CD4-positive, alpha-beta memory T cell (primary cell): ENCODE data around the gene C10orf143. TPM values are rescaled to one million over a fixed set of nuclear protein-coding genes. Genes with fewer than 3 reads are reported as not detected.
"Not testable (repeated sequence)": the region's sequence is repeated elsewhere in the genome, so short reads cannot be mapped to it uniquely, and the experiment has no call there.

Experiments
- CTCF ChIA-PET: fragments of 350-600 bp; sonication (Branson Sonifier 250); formaldehyde crosslinking; loops from one replicate; lab custom pipeline; 2021; ENCODE audit warnings: inconsistent platforms; ENCODE audit not compliant: partially characterized antibody; lab: Charles Lee
- POLR2A ChIA-PET: fragments of 350-600 bp; sonication (Branson Sonifier 250); formaldehyde crosslinking; loops from one replicate; lab custom pipeline; 2021; ENCODE audit not compliant: partially characterized antibody; lab: Charles Lee
- DNase-seq, 5 donors: peaks; one replicate each; pipeline versions ENCODE4 v3.0.0 to v3.0.0-alpha.2; 2020 to 2022; ENCODE audit warnings: mixed read lengths in 1 of 5
- H3K27ac ChIP-seq: one replicate; pipeline ENCODE4 v1.7.0; 2013; ENCODE audit warnings: low read depth, low read length
- H3K27me3 ChIP-seq: 2 replicates; pipeline ENCODE4 v1.7.0; 2013; ENCODE audit warnings: mild to moderate bottlenecking, low read length, moderate library complexity; ENCODE audit not compliant: insufficient read depth
- H3K36me3 ChIP-seq: 2 replicates; pipeline ENCODE4 v1.7.0; 2013; ENCODE audit warnings: mild to moderate bottlenecking, low read length, moderate library complexity; ENCODE audit not compliant: insufficient read depth
- H3K4me1 ChIP-seq: 2 replicates; pipeline ENCODE4 v1.7.0; 2013; ENCODE audit warnings: mild to moderate bottlenecking, low read length, moderate library complexity; ENCODE audit not compliant: insufficient read depth
- H3K4me3 ChIP-seq, 2 donors: one replicate each; pipeline ENCODE4 v1.7.0; 2013; ENCODE audit warnings: low read length in 2 of 2, mild to moderate bottlenecking in 1 of 2
- H3K9me3 ChIP-seq, 2 donors: one replicate each; pipeline ENCODE4 v1.7.0; 2013; ENCODE audit warnings: low read length in 2 of 2, control low read depth in 1 of 2; ENCODE audit not compliant: control insufficient read depth in 1 of 2
- H3K27ac Mint-ChIP-seq, 7 donors: one replicate each; pipeline ENCODE4 v1.8.0; 2020 to 2021; ENCODE audit warnings: mixed read lengths in 7 of 7, mild to moderate bottlenecking in 6 of 7, inconsistent platforms in 3 of 7, moderate library complexity in 3 of 7
- H3K27me3 Mint-ChIP-seq, 2 donors: one replicate each; pipeline ENCODE4 v1.8.0; 2020 to 2021; ENCODE audit warnings: mixed read lengths in 2 of 2
- H3K36me3 Mint-ChIP-seq, 2 donors: one replicate each; pipeline ENCODE4 v1.8.0; 2020 to 2021; ENCODE audit warnings: mixed read lengths in 2 of 2, inconsistent platforms in 1 of 2, mild to moderate bottlenecking in 1 of 2
- H3K4me1 Mint-ChIP-seq, 4 donors: one replicate each; pipeline ENCODE4 v1.8.0; 2020 to 2021; ENCODE audit warnings: mixed read lengths in 4 of 4, mild to moderate bottlenecking in 1 of 4
- H3K4me3 Mint-ChIP-seq, 8 donors: one replicate each; pipeline ENCODE4 v1.8.0; 2020 to 2021; ENCODE audit warnings: mixed read lengths in 8 of 8, mild to moderate bottlenecking in 7 of 8, moderate library complexity in 6 of 8, inconsistent platforms in 3 of 8
- H3K9me3 Mint-ChIP-seq, 8 donors: one replicate each; pipeline ENCODE4 v1.8.0; 2020 to 2021; ENCODE audit warnings: mixed read lengths in 8 of 8, mild to moderate bottlenecking in 5 of 8, inconsistent platforms in 3 of 8, moderate library complexity in 1 of 8
- intact Hi-C: fragments of 100-400 bp; cut with micrococcal nuclease; formaldehyde crosslinking; loops from one replicate; pipeline ENCODE4 v1.15.1; 2023
- polyA plus RNA-seq, 2 donors: library from polyadenylated mRNA; unstranded; fragments of 300-500 nt; fragmentation: Illumina TruSeq; gene quantifications; one replicate each; pipeline ENCODE4 v1.2.3, GENCODE V29; 2021
- total RNA-seq, 2 experiments: library from RNA; stranded (reverse); gene quantifications; one replicate each; pipeline ENCODE4 v1.2.3, GENCODE V29; 2021

C10orf143 gene
- total and polyA plus RNA-seq, 4 experiments from 2014 or later = 9.2 to 33.9 (median 14.0) TPM

GRCh38 chr10:130128922-130129321, 18.3 kb upstream of the C10orf143 start:
- Histone ChIP-seq H3K27ac (no peak overlapping the region), H3K4me3 (no peak overlapping the region), H3K27me3 (peaks cover 12% of the 10 kb centered on the region), H3K4me1 (peaks cover 5% of the 10 kb centered on the region), H3K9me3 (no peaks in the 10 kb centered on the region), H3K36me3 (no peaks in the 10 kb centered on the region)
- H3K4me3 Mint-ChIP-seq = no peak overlapping the region
- peaks cover 4 to 5% (median 5%) of the 10 kb centered on the region in 4 donors for H3K4me1 Mint-ChIP-seq
- peaks cover 11 to 15% of the 10 kb centered on the region in 2 donors for H3K27me3 Mint-ChIP-seq
- DNase-seq = no peak
- intact Hi-C loops = loop anchor here (2.0 kb wide), 1 partner anchor 1916 kb away; no protein-coding TSS in a partner anchor
- H3K36me3 Mint-ChIP-seq = no peaks in the 10 kb centered on the region
- POLR2A ChIA-PET = no interaction called here
- no peak overlapping the region for H3K27ac Mint-ChIP-seq
- CTCF ChIA-PET = interaction anchor here (1.0 to 5.8 kb wide), 9 partner anchors 7 to 1865 kb away, joined by 3 to 56 read pairs (median 8); partner anchors contain the start of genes C10orf143 and GLRX3
- H3K9me3 Mint-ChIP-seq = no peaks in the 10 kb centered on the region

DNA sequence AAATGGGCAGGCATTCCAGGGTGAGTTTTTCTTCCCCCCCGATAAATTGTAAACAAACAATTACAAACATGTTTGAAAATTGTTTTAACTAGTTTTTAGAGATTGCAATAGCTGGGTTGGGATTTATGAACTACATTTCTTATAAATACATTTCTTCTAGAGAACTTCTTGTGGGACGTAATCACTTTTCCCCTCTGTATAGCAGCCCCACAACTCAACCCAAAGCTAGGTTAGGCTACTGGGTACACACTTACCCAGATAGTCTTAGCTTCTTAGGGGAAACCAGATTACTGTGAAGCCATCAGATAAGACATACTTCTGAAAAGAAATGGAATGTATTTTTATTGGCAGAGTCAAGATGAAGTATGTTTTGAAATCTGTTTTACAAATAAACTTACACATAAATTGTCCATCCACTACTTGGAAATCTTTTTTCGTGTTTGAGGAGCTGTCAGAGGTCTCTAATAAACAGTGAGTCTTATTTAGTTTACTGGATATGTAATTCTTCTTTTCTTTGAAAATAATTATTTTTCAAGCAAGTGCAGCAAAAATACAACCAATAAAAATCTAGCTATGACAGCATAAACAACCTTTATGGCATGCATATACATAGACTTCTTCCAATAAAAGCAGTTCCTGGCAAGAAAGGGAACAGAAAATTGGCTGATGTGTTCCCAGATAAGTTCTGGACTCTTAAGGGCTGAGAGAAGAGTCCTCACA, 17.6 kb upstream of the C10orf143 start:
- no peak overlapping the region for H3K4me3 Mint-ChIP-seq
- intact Hi-C loops = loop anchor here (2.0 kb wide), 1 partner anchor 1915 kb away; no protein-coding TSS in a partner anchor
- Histone ChIP-seq H3K4me1 (peaks cover 5% of the 10 kb centered on the region), H3K27ac (no peak overlapping the region), H3K9me3 (no peaks in the 10 kb centered on the region), H3K27me3 (peaks cover 12% of the 10 kb centered on the region), H3K4me3 (no peak overlapping the region), H3K36me3 (no peaks in the 10 kb centered on the region)
- ChIA-PET POLR2A (interaction anchor here (1.0 to 2.0 kb wide), 3 partner anchors 17 to 661 kb away, joined by 3 to 9 read pairs (median 5); partner anchors contain the start of genes C10orf143 and MGMT), CTCF (interaction anchor here (0.9 to 5.8 kb wide), 22 partner anchors 8 to 1916 kb away, joined by 3 to 56 read pairs (median 4); partner anchors contain the start of genes C10orf143 and GLRX3)
- peaks cover 4 to 5% (median 5%) of the 10 kb centered on the region in 4 donors for H3K4me1 Mint-ChIP-seq
- H3K36me3 Mint-ChIP-seq = no peaks in the 10 kb centered on the region
- DNase-seq = no peak
- peaks cover 11 to 15% of the 10 kb centered on the region in 2 donors for H3K27me3 Mint-ChIP-seq
- H3K9me3 Mint-ChIP-seq = no peaks in the 10 kb centered on the region
- no peak overlapping the region for H3K27ac Mint-ChIP-seq

DNA sequence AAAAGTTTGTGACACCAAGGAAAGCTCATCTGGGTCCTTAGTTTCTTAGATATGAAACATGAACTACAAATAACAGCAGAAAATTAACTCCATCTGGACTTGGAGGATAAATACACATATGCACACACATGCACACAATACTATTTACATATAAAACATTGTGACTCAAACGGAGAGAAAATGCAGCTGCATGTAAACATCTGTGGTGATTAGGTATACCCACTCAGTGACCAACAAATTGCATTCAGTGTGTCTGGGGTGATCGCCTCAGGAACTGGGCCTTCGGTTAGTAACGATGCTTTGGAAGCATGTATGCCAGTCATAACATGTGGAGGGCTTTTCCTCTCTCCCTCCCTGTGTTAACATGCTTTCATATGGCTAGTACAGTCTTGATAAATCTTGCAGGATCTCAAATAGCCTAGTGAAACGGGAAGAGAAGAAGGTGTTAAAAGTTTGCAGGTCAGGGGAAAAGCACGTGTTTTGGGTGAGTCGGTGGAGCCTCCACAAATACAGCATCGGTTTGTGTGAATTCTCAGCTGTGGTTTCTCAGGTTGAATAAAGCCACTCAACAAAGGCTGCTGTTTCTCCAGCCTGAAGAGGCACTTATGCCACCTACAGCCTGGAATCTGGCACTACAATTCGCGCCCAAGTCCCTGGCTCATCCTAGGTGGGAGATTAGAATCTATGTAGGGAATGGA, 16.9 kb upstream of the C10orf143 start:
- H3K4me1 ChIP-seq = peaks cover 5% of the 10 kb centered on the region
- DNase-seq = peak; percentile 38 to 55 (median 53)
- H3K4me3 ChIP-seq = no peak overlapping the region
- H3K36me3 ChIP-seq = no peaks in the 10 kb centered on the region
- H3K36me3 Mint-ChIP-seq = no peaks in the 10 kb centered on the region
- peaks cover 12% of the 10 kb centered on the region for H3K27me3 ChIP-seq
- no peak overlapping the region for H3K4me3 Mint-ChIP-seq
- peaks cover 11 to 15% of the 10 kb centered on the region in 2 donors for H3K27me3 Mint-ChIP-seq
- peaks cover 4 to 5% (median 5%) of the 10 kb centered on the region in 4 donors for H3K4me1 Mint-ChIP-seq
- no peaks in the 10 kb centered on the region for H3K9me3 Mint-ChIP-seq
- no peaks in the 10 kb centered on the region for H3K9me3 ChIP-seq
- ChIA-PET CTCF (interaction anchor here (0.9 to 5.8 kb wide), 25 partner anchors 8 to 1916 kb away, joined by 3 to 56 read pairs (median 4); partner anchors contain the start of genes C10orf143 and GLRX3), POLR2A (interaction anchor here (1.0 to 2.0 kb wide), 3 partner anchors 16 to 661 kb away, joined by 3 to 9 read pairs (median 5); partner anchors contain the start of genes C10orf143 and MGMT)
- intact Hi-C loops = loop anchor here (1.0 to 2.0 kb wide), 4 partner anchors 16 to 1915 kb away; no protein-coding TSS in a partner anchor
- no peak overlapping the region for H3K27ac ChIP-seq
- no peak overlapping the region for H3K27ac Mint-ChIP-seq

DNA sequence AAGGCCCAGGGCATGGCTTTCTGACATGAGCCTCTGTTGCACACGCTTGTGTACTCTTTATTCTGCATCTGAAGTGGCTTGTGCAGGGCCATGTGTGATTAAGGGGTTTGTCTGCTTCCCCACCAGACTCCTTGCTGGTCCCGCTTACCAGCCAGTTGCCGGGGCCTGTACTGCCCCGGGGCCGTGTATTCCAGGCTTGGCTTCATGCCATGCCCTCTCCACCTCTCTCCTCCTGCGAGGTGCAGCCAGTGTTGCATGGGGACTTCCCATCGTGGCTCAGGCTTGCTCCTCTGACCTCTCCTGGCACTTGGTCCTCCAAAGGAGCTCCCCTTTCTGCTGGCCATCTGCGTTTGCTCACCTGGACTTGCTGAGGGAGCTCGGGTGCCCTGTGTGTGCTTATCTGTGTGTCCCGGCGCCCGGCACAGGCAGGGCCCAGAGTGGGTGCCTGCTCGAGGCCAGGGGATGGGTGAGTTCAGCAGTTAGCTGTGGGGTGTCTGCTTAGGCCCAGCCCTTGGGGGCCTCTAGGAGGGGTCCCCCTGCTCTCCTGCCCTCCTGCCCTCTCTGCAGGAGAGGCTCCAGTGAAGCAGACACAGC, 11.0 kb upstream of the C10orf143 start:
- Histone ChIP-seq H3K4me1 (no peaks in the 10 kb centered on the region), H3K27ac (no peak overlapping the region), H3K36me3 (no peaks in the 10 kb centered on the region), H3K4me3 (no peak overlapping the region), H3K27me3 (no peaks in the 10 kb centered on the region), H3K9me3 (no peaks in the 10 kb centered on the region)
- Mint-ChIP-seq H3K27me3 (peaks cover 1 to 5% of the 10 kb centered on the region in 2 donors), H3K4me1 (no peaks in the 10 kb centered on the region), H3K4me3 (no peak overlapping the region), H3K36me3 (peaks cover 0 to 8% of the 10 kb centered on the region in 2 donors), H3K27ac (no peak overlapping the region), H3K9me3 (peaks cover 0 to 20% (median 8%) of the 10 kb centered on the region in 8 donors)
- POLR2A ChIA-PET = no interaction called here
- DNase-seq = no peak
- intact Hi-C loops = no loop called here
- CTCF ChIA-PET = interaction anchor here (1.2 to 1.3 kb wide), 2 partner anchors 9 to 12 kb away, joined by 3 read pairs; no protein-coding TSS in a partner anchor

DNA sequence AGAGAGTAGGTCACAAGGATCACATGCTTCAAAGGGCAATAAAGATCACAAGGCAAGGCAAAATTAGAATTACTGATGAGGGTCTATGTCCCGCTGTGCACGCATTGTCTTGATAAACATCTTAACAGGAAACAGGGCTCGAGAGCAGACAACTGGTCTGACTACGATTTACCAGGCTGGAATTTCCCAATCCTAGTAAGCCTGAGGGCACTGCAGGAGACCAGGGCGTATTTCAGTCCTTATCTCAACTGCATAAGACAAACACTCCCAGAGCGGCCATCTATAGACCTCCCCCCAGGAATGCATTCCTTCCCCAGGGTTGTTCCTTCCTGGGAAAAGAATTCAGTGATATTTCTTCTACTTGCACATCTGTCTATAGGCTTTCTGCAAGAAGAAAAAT, 6.9 kb upstream of the C10orf143 start:
- Mint-ChIP-seq H3K36me3 (peaks cover 1 to 10% of the 10 kb centered on the region in 2 donors), H3K9me3 (peaks cover 0 to 27% (median 11%) of the 10 kb centered on the region in 8 donors)
- H3K9me3 ChIP-seq, H3K4me3 Mint-ChIP-seq, intact Hi-C loops, H3K36me3 ChIP-seq, H3K4me1 Mint-ChIP-seq, H3K4me1 ChIP-seq, H3K27ac Mint-ChIP-seq, H3K27me3 ChIP-seq, H3K27ac ChIP-seq, H3K27me3 Mint-ChIP-seq, H3K4me3 ChIP-seq, DNase-seq, POLR2A ChIA-PET: not testable (repeated sequence)
- CTCF ChIA-PET = interaction anchor here (0.7 to 1.5 kb wide), 2 partner anchors 8 to 11 kb away, joined by 3 to 4 read pairs; no protein-coding TSS in a partner anchor

GRCh38 chr10:130116942-130117341, 6.3 kb upstream of the C10orf143 start:
- DNase-seq, H3K9me3 ChIP-seq, H3K4me3 Mint-ChIP-seq, H3K4me1 ChIP-seq, intact Hi-C loops, H3K36me3 ChIP-seq, H3K27me3 ChIP-seq, H3K27me3 Mint-ChIP-seq, H3K27ac Mint-ChIP-seq, POLR2A ChIA-PET, H3K4me3 ChIP-seq, H3K27ac ChIP-seq: not testable (repeated sequence)
- Mint-ChIP-seq H3K9me3 (peaks cover 0 to 27% (median 11%) of the 10 kb centered on the region in 8 donors), H3K36me3 (peaks cover 1 to 10% of the 10 kb centered on the region in 2 donors), H3K4me1 (peaks cover 8 to 11% (median 10%) of the 10 kb centered on the region in 4 donors)
- CTCF ChIA-PET = interaction anchor here (1.5 kb wide), 1 partner anchor 11 kb away, joined by 4 read pairs; no protein-coding TSS in a partner anchor
